ENCODE measurements around the gene PNMA8A. TPM values are rescaled to one million over a fixed set of nuclear protein-coding genes. Genes with fewer than 3 reads are reported as not detected.

PNMA8A gene
- total and polyA plus RNA-seq, 2 of the 8 experiments (the other 6 are each of a cell fraction or from before 2014, with no cell fraction given): 10.0 to 22.8 TPM

DNA sequence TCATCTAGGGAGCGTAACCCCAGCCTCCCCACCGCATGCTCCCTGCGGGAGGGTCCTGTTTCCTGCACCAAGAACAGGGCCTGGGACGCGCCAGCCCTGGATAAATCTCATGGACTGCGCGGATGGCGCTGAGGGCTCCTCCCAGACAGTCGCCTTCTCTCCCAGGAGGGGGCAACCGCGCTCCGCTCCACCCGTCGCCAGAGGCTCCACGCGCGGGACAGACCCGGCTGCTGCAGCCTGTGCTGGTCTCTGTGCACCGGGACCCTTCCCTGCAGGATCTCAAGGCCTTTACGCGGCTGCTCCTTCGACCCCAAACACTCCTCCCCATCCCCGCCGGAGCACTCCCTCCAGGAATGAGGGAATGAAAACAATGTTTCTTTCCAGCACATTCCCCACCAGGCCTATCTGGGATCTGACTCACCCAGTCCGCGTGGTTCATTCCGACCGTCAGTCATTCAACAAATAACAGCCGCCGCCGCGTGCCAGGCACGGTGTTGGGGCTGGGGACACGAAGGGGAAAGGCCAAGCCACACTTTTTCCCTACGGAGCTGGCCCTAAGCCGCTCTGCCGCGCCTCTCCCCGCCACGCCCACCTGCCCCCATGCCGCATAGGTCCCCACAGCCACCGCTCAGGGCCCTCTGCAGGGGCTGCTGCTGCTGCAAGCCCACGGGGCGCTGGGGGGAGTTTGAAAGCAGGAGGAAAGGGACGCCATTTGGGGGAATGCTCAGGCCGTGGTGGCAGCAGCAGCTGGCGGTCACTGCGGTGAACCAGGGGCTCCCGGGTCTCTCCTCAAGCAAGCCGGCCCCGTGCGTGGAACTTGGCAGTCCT is 18.3 kb upstream of the PNMA8A start (continued):
- no peak for TF ChIP-seq EP300 (IDR thresholded peaks at IDR 0.05; ENCODE audit: borderline replicate concordance in 1 of 2, low read depth in 2 of 2, low read length in 2 of 2)
- TF ChIP-seq, protein P1, sequence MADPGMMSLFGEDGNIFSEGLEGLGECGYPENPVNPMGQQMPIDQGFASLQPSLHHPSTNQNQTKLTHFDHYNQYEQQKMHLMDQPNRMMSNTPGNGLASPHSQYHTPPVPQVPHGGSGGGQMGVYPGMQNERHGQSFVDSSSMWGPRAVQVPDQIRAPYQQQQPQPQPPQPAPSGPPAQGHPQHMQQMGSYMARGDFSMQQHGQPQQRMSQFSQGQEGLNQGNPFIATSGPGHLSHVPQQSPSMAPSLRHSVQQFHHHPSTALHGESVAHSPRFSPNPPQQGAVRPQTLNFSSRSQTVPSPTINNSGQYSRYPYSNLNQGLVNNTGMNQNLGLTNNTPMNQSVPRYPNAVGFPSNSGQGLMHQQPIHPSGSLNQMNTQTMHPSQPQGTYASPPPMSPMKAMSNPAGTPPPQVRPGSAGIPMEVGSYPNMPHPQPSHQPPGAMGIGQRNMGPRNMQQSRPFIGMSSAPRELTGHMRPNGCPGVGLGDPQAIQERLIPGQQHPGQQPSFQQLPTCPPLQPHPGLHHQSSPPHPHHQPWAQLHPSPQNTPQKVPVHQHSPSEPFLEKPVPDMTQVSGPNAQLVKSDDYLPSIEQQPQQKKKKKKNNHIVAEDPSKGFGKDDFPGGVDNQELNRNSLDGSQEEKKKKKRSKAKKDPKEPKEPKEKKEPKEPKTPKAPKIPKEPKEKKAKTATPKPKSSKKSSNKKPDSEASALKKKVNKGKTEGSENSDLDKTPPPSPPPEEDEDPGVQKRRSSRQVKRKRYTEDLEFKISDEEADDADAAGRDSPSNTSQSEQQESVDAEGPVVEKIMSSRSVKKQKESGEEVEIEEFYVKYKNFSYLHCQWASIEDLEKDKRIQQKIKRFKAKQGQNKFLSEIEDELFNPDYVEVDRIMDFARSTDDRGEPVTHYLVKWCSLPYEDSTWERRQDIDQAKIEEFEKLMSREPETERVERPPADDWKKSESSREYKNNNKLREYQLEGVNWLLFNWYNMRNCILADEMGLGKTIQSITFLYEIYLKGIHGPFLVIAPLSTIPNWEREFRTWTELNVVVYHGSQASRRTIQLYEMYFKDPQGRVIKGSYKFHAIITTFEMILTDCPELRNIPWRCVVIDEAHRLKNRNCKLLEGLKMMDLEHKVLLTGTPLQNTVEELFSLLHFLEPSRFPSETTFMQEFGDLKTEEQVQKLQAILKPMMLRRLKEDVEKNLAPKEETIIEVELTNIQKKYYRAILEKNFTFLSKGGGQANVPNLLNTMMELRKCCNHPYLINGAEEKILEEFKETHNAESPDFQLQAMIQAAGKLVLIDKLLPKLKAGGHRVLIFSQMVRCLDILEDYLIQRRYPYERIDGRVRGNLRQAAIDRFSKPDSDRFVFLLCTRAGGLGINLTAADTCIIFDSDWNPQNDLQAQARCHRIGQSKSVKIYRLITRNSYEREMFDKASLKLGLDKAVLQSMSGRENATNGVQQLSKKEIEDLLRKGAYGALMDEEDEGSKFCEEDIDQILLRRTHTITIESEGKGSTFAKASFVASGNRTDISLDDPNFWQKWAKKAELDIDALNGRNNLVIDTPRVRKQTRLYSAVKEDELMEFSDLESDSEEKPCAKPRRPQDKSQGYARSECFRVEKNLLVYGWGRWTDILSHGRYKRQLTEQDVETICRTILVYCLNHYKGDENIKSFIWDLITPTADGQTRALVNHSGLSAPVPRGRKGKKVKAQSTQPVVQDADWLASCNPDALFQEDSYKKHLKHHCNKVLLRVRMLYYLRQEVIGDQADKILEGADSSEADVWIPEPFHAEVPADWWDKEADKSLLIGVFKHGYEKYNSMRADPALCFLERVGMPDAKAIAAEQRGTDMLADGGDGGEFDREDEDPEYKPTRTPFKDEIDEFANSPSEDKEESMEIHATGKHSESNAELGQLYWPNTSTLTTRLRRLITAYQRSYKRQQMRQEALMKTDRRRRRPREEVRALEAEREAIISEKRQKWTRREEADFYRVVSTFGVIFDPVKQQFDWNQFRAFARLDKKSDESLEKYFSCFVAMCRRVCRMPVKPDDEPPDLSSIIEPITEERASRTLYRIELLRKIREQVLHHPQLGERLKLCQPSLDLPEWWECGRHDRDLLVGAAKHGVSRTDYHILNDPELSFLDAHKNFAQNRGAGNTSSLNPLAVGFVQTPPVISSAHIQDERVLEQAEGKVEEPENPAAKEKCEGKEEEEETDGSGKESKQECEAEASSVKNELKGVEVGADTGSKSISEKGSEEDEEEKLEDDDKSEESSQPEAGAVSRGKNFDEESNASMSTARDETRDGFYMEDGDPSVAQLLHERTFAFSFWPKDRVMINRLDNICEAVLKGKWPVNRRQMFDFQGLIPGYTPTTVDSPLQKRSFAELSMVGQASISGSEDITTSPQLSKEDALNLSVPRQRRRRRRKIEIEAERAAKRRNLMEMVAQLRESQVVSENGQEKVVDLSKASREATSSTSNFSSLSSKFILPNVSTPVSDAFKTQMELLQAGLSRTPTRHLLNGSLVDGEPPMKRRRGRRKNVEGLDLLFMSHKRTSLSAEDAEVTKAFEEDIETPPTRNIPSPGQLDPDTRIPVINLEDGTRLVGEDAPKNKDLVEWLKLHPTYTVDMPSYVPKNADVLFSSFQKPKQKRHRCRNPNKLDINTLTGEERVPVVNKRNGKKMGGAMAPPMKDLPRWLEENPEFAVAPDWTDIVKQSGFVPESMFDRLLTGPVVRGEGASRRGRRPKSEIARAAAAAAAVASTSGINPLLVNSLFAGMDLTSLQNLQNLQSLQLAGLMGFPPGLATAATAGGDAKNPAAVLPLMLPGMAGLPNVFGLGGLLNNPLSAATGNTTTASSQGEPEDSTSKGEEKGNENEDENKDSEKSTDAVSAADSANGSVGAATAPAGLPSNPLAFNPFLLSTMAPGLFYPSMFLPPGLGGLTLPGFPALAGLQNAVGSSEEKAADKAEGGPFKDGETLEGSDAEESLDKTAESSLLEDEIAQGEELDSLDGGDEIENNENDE (IDR thresholded peaks at IDR 0.05; ENCODE audit: insufficient replicate concordance, low read length): no peak
- TF ChIP-seq SRF (IDR thresholded peaks at IDR 0.05; ENCODE audit: low read depth, low read length): no peak
- TF ChIP-seq BCL11A (IDR thresholded peaks at IDR 0.05; ENCODE audit: low read depth in 2 of 2, low read length in 2 of 2): no peak
- no peak for TF ChIP-seq SP2 (IDR thresholded peaks at IDR 0.05; ENCODE audit: low read length)
- TF ChIP-seq RAD21 (IDR thresholded peaks at IDR 0.05 in 1 of 2, conservative IDR thresholded peaks at IDR 0.05 in 1 of 2; ENCODE audit: low read depth in 2 of 2, low read length in 2 of 2): peak; percentile 14 to 31; a peak in 3 of 4 replicates
- no peak for TF ChIP-seq HDAC6 (IDR thresholded peaks at IDR 0.05; ENCODE audit: low read depth, low read length)
- no peak for TF ChIP-seq JUN (IDR thresholded peaks at IDR 0.05; ENCODE audit: low read depth, low read length)
- no peak for TF ChIP-seq EGR1 (IDR thresholded peaks at IDR 0.05; ENCODE audit: borderline replicate concordance, low read depth, low read length)

Measured in H1 (cell line).